Measurements from ENCODE around the gene PLD1.

The PLD1 gene

GRCh38 chr3:171654326-171654725 is 156.0 kb downstream of the PLD1 start:
- no peak for TF ChIP-seq POLR2A (IDR thresholded peaks at IDR 0.05; ENCODE audit: extremely low read depth, insufficient read length)
- TF ChIP-seq, protein P1, sequence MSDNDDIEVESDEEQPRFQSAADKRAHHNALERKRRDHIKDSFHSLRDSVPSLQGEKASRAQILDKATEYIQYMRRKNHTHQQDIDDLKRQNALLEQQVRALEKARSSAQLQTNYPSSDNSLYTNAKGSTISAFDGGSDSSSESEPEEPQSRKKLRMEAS (IDR thresholded peaks at IDR 0.05; ENCODE audit: low read depth, low read length): no peak
- TF ChIP-seq MYC (IDR thresholded peaks at IDR 0.05; ENCODE audit: low read depth, low read length): no peak
- TF ChIP-seq CTCF (IDR thresholded peaks at IDR 0.05; ENCODE audit: low read depth, low read length): no peak
- H3K4me3 ChIP-seq (ENCODE audit: low read depth, low read length): no peak overlapping the region
- no peak for DNase-seq (ENCODE audit: low read depth)

GRCh38 chr3:171653701-171654100 is 156.6 kb downstream of the PLD1 start:
- H3K4me3 ChIP-seq (ENCODE audit: low read depth, low read length): no peak overlapping the region
- no peak for TF ChIP-seq CTCF (IDR thresholded peaks at IDR 0.05; ENCODE audit: low read depth, low read length)
- TF ChIP-seq MYC (IDR thresholded peaks at IDR 0.05; ENCODE audit: low read depth, low read length): no peak
- DNase-seq (ENCODE audit: low read depth): no peak

DNA sequence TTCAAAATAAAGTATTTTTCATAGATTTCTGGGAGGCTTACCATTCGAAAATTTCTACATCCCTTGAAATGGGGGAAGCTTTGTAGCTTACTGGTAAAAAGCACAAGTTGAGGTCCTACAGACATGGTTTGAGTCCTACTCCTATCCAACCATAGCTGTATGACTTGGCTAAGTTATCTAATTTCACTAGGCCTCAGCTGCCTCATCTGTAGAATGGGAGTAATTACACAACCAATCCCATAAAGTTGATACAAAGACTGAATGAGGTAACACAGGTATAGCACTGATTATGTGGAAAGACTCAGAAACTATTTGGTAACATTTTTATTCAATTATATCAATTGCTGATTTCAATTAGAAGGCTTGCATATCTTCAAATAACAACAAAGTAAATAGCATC is 157.4 kb downstream of the PLD1 start:
- no peak for TF ChIP-seq MYC (IDR thresholded peaks at IDR 0.05; ENCODE audit: low read depth, low read length)
- no peak for TF ChIP-seq POLR2A (IDR thresholded peaks at IDR 0.05; ENCODE audit: extremely low read depth, insufficient read length)
- no peak for TF ChIP-seq CTCF (IDR thresholded peaks at IDR 0.05; ENCODE audit: low read depth, low read length)
- TF ChIP-seq, protein P1 (IDR thresholded peaks at IDR 0.05; ENCODE audit: low read depth, low read length): no peak
- no peak for DNase-seq (ENCODE audit: low read depth)
- H3K4me3 ChIP-seq (ENCODE audit: low read depth, low read length): no peak overlapping the region

DNA sequence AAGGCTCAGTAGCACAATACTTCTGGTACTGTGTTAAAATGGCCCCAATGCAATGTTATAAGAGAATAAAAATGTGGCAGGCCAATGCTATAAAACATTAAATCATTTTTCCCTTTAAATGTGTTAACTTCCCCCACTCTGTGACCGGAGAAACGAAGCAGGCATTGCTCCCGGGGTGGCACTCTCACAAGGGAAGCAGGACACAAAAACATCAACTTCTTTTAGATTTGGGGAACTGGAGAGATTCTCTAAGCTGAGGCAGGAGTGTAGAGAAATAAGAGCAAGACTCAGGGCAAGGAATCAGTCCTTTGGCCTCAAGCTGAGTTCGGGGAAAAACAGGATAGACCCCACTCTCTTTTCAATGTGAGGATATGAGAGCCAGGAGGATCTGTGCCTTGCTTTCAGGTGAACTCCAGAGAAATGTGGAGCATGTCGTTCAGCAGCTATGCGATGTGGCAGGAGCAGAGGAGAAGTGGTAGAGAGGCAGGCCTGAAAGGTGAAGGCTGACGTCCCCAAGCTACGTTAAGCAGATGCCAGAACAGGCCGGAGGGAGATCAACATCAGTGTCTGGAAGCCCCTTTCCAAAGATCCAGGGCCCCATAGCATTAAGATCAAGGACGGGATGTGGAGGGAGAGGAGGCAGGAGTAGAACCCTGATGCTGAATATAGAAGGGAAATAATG is 160.2 kb downstream of the PLD1 start:
- no peak for TF ChIP-seq CTCF (IDR thresholded peaks at IDR 0.05; ENCODE audit: low read depth, low read length)
- TF ChIP-seq MYC (IDR thresholded peaks at IDR 0.05; ENCODE audit: low read depth, low read length): no peak
- TF ChIP-seq, protein P1 (IDR thresholded peaks at IDR 0.05; ENCODE audit: low read depth, low read length): no peak
- TF ChIP-seq POLR2A (IDR thresholded peaks at IDR 0.05; ENCODE audit: extremely low read depth, insufficient read length): no peak
- H3K4me3 ChIP-seq (ENCODE audit: low read depth, low read length): no peak overlapping the region
- DNase-seq (ENCODE audit: low read depth): no peak

DNA sequence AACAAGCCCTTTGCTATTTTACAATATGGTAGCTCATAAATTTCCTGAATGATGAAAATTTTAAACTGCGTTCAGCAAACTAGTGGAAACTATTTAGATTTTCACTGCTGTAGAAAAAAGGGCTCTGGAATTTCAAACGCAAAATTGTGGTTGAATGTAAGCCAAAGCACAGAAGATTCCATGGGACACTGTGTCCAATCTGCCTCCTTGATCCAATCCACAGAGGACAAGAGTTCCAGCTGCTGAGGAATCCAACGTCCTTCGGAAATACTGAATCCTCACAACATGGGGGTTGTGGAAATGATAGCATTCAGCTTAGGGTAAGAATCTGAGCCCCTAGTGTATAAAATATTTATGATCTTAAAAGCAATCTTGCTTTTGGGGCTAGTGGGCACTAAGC is 161.0 kb downstream of the PLD1 start:
- H3K4me3 ChIP-seq (ENCODE audit: low read depth, low read length): no peak overlapping the region
- DNase-seq (ENCODE audit: low read depth): no peak
- TF ChIP-seq CTCF (IDR thresholded peaks at IDR 0.05; ENCODE audit: low read depth, low read length) (no peak), POLR2A (IDR thresholded peaks at IDR 0.05; ENCODE audit: extremely low read depth, insufficient read length) (no peak), MYC (IDR thresholded peaks at IDR 0.05; ENCODE audit: low read depth, low read length) (no peak)
- TF ChIP-seq, protein P1 (IDR thresholded peaks at IDR 0.05; ENCODE audit: low read depth, low read length): no peak

DNA sequence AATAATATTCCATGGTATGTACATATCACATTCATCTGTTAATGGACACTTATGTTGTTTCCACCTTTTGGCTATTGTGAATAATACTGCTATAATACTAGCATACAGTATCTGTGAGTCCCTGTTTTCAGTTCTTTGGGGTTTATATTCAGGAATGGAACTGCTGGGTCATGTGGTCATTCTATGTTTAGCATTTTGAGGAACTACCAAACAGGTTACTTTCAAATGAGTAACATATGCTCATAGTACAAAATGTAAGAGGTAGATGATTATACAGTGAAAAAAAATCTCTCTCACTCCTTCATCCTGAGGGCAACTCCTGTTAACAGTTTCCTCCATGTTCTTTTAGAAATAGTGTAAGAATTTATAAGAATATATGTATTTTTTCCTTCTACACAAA is 162.2 kb downstream of the PLD1 start:
- DNase-seq (ENCODE audit: low read depth): peak; percentile 28
- no peak for TF ChIP-seq MYC (IDR thresholded peaks at IDR 0.05; ENCODE audit: low read depth, low read length)
- TF ChIP-seq CTCF (IDR thresholded peaks at IDR 0.05; ENCODE audit: low read depth, low read length): no peak
- no peak for TF ChIP-seq POLR2A (IDR thresholded peaks at IDR 0.05; ENCODE audit: extremely low read depth, insufficient read length)
- TF ChIP-seq, protein P1 (IDR thresholded peaks at IDR 0.05; ENCODE audit: low read depth, low read length): no peak
- H3K4me3 ChIP-seq (ENCODE audit: low read depth, low read length): no peak overlapping the region

Data from NB4 (cell line).